GM21381 (cell line): Measurements from ENCODE around the gene SBNO2.
"Not testable (repeated sequence)": the region's sequence is repeated elsewhere in the genome, so short reads cannot be mapped to it uniquely, and the experiment has no call there.

Experiments
- ATAC-seq: cut with Tn5 transposase; IDR thresholded peaks from one replicate; pipeline ENCODE4 v1.9.1; 2021; ENCODE audit warnings: mild to moderate bottlenecking, moderate library complexity; ENCODE audit not compliant: unreplicated experiment

Gene SBNO2

DNA sequence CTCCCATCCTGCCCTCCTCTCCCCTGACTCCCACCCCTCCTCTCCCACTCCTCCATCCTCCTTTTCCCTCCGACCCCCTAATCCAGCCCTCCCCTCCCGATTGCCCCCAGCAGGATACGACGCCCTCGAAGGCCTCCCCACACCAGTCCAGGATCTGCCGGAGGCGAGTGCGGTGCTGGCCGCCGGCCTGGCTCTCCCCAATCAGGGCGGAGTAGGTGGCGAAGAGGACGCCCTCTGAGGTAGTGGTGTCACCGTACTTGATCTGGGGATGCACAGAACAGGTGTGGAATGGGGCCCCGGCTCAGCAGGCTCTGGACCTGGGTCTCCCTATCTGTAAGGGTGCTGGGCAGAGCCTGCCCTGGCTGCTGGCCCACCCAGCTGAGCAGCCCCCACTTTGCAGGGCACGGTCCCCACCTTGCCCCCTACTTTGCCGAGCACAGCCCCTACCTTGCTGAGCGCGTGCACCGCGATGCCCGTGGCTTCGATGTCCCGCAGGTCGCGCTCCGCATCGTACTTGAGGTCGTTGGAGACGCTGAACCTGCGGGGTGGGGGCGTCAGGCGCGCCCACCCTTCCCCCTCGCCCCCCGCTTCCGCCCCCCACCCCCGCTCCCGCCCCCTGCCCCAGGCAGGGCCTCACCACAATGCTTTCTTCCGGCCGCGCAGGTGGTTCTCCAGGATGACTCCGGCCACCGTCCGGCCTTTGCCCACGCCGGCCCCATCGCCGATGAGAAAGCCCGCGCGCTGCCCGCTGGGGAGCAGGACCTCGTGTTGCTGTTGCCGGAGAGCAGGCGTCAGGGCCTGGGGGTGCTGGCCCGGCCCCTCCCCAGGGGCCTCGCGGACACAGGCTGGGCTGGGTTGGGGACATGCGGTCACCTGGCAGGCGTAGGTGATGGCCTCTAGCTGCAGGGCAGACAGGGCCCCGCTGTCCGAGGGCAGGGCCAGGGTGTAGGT lies 51.8 kb downstream of the SBNO2 start:
- ATAC-seq: no peak

DNA sequence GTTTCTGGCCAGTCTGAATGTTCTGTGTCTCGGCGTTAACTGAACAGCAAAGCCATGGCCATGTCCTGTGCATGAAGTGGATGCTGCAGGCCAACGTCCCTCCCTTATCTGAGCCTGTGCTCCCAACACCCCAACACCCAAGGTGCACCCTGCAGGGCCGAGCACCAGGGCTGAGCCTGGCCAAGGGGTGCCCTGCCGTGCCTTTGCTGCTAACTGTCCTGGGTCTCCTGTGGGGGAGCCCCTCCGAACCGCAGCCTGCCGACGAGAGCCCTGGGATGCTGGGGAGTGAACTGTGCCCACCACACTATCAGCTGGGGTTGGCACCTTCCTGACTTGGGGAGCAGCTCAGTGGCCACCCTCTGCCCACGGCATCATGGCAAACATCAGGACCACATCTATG lies 52.7 kb downstream of the SBNO2 start:
- ATAC-seq: no peak

DNA sequence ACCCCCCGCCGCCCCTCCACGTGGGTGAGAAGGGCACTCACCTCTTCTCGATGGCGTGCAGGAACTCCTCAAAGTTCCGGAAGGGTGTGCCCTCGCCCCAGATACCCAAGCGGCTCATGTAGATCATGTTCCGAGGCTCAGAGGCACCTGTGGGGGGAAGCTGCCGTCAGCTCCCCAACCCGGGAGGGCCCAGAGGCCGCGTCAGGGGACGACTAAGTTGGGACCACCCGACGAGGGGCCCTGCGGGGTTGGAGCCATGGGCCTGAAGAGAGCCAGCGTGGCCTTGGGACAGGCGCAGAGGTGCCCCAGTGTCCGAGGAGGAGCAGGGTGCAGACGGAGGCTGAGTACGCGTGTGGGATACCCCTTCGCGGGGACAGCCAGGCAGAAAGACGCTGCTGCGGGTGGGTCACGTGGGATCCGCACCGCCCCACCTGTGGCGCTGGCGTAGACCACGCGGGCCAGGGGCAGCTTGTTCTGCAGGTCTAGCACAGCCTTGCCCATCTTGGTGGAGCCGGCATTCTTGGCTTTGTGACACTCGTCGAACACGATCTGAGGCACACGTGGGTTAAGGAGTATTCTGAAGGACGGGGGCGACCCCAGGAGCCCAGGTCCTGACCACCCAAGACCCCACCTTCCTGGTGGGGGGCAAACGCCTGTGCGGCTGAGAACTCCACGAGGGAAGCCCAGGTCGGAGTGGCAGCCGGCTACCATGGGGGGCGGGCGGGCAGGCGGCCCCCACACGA lies 54.4 kb downstream of the SBNO2 start:
- ATAC-seq: no peak

DNA sequence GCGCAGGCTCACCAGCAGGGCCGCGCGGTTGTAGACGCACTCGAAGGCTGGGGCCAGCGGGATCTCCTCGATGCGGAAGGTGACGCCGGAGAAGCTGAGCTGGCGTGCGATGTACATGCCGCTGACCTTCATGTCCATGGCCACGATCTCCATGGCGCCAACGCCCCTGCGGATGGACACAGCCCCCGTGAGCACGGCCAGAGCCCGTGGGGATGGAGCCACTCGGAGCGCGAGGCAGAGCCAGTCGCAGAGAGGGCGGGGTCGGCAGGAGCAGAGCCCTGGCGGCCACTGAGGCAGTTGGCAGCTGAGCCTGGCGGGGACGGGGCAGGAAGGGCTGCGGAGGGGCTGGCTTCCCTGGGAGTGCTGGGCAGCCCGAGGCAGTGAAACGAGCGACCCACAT lies 55.1 kb downstream of the SBNO2 start:
- no peak for ATAC-seq

DNA sequence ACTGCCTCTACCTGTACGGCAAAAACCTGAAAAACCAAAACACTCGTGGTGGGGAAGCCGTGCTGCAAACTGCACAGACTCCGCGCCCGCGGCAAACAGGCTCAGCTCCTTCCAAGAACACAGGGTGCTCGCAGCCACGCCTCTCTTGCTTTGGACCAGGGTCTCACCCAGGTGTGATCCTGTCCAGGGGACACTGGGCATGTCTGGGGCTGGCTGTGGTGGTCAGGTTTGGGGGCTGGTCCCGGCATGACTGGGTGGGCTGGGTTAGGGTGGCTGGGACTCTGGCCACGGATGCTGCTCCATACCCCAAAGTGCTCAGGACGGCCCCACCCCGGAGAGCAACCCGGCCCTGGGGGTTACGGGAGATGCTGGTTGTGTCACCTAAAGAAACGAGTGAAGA lies 56.4 kb downstream of the SBNO2 start:
- ATAC-seq: no peak

DNA sequence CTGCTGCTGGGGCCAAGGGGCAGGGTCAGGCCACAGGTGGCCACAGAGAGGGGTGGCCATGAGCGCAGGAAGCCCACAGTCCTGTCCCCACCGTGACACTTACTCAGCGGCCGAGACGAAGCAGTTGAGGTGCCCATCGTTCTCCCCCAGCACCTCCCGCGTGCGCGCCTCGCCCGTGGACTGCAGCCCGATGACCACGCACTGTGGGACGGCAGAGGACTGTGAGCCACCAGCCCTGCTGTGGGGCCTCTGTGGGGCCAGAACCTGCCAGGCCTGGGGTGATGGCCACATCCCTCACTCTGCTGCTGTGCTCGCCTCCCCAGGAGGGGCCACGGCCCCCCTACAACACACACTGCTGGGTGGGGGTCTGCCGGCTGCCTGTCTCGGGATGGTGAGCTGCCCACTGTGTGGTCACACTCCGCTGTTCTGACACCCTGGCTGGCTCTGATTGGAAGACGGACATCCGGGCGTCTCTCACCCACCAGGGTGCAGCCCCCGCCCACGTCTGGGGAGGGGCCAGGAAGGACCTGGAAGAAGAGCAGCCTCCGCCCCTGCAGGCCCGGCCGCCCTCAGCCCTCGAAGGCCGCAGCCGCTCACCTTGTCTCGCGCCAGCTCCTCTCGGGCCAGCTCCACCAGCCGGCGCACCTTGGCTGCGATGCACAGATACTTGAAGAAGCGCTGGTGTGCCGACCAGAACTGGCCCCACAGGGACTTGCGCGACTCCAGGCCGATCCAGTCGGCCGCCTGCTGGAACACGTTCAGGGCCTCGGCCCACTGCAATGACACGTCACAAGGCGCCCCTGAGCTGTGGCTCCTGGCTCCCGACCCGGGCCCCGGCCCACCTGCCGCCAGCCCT lies 57.1 kb downstream of the SBNO2 start:
- no peak for ATAC-seq

DNA sequence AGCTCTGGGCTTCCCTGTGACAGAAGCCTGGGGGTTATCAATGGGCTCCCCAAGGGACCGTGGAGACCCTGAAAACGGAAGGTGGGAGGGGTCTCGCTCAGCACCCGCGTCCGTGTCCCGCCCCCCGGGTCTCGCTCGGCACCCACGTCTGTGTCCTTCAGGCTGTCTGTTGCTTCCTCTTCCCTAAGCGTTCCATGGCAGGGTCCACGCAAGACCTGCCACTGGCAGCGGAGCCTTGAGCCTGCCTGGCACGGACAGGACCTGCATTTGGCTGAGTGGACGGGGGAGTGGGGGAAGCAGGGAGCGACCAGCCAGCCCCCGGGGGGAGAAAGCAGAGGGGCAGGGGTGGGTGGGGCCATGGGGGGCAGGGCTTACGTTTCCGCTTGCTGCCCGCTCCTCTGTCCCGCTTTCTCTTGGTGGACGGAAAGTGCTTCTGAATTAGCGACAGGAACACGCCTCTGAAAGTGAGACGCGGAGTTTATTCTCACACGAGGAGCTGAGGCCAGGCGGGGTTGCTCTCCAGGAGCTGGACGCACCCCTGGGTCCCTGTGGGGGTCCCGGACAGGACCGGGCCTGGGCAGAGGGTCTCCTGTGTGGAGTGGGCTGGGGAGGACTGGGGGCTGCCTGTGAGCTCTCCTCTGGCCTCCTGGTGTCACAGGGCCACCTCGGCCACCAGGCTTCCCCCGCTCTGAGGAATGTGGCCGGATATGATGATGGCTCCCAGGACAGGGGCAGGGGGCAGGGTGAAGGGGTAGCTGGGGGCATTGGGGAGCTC lies 58.2 kb downstream of the SBNO2 start:
- ATAC-seq: no peak

DNA sequence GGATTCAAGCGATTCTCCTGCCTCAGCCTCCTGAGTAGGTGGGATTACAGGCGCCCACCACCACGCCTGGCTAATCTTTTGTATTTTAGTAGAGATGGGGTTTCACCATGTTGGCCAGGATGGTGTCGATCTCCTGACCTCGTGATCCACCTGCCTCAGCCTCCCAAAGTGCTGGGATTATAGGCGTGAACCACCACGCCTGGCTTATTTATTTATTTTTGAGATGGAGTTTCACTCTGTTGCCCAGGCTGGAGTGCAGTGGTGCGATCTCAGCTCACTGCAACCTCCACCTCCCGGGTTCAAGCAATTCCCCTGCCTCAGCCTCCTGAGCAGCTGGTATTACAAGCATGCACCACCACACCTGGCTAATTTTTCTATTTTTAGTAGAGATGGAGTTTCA lies 59.3 kb downstream of the SBNO2 start:
- not testable (repeated sequence) for ATAC-seq

DNA sequence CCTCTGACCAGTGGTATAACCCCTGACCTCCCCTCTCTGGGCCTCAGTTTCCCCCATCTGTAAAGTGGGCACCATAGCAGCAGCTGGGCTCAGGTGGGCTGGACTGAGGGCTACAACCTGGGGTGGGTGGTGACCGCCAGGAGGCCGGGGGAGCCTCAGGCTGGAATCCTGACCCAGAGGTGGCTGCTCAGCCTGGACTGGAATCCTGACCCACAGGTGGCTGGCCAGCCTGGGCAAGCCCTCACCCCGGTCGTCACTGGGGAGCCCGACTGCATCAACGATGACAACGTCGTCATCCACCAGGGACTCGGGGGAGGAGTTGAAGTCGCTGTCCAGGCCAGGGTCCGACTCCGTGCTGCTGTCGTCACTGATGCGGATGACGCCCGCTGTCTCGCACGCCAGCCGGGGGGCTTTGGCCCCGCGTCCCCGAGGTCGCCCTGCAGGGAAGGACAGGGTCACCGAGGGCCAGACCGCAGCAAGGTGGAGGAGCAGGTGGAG lies 60.0 kb downstream of the SBNO2 start:
- no peak for ATAC-seq

DNA sequence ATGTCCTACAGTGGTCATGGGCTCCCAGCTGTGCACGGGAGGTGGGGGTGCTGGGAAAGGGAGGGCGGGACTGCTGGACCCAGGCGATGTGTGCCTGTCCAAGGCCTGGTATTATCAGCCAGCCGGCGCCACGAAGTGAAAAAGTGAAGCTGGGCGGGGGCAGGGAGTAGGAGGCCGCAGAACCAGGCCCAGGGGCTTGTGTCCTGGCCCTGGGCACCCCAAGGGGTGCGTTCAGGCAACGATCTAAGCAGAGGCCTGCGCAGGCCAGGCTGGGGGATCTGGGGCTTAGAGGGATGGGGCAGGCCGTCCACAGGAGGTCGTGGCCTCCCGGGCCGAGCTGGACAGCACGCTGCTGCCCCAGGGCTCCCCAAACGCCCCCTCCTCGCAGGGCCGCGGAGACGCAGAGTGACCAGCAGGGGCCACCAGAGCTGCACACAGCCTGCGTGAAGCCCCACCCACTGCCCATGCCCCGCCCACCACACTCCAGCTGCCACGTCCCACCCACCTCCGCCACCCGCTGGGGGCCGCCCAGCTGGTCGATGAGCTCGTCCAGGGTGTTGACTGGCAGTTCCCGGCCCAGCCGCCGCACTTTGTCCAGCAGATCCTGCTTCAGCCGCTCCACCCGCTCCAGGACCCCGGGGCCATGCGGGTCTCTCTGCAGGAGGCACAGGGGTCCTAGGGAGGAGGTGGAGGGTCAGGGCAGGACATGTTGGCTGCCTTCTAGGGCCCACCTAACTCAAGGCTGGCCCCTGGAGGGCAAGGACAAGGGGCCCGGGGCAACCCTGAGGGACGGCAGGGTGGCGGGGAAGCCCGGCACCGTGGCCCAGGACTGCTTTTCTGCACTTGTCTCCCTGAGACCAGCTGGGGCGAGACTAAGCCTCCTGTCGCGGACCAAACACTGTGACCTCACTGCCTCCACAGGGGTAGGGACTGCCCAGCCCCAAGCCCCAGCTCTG lies 60.8 kb downstream of the SBNO2 start:
- ATAC-seq: peak; percentile 57

DNA sequence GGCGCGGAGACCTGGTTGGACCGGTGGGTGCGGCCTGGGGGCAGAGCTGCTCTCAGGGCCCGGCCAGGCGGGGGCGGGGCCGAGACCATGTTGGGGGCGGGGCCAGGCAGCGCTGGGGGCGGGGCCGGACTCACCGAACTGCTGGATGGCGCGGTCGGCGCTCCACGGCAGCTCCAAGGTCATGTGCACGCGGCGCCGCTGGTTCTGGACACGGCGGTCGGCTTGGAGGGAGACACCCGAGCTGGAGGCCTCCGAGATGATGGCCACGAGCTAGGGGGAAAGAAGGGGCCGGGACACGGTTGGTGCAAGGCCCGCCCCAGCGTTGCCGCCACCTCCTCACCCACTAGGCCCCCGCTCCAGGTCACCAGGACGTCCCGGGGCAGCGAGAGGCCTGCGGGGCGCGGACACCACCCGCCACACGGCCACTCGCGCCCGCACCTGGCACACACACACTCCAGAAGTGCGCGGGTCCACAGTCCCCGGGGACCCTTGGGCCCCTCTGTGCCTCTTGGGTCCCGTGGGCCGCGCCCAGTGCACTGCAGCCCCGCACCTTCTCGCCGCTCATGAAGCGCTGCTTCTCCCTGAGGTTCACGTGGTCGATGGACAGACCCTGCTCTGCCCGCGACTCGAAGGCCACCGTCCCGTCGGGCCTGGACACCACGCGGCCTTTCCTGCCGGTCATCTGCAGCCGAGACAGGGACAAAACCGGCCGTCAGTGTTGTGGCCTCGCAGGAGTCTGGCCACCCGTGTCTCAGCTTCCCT lies 61.6 kb downstream of the SBNO2 start:
- ATAC-seq: no peak

DNA sequence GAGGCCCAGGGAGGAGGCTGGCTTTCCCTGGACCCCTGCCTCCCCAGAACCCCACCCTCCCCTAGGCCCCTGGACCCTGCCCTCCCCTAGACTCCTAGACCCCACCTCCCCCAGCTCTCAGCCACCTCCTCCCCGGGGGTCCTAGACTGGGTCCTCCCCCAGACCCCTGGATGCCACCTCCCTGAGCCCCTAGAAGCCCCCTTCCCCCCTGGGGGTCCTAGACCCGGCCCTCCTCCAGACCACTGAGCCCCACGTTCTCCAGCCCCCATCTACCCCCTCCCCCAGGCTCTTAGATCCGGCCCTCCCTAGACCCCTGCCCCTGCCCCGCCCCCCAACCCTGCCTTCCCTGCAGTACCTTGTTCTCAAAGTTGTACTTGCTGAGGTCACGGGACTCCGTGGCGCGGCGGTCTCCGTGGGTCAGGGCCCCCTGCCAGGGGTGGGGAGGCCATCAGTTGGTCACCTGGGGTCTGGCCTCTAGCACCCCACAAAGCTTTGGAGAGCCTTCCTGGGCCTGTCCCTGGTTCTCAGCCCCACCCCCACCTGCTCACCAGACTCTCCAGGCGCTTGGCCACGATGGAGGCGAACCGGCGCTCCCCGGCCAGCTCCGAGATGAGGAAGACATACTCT lies 62.3 kb downstream of the SBNO2 start:
- no peak for ATAC-seq

DNA sequence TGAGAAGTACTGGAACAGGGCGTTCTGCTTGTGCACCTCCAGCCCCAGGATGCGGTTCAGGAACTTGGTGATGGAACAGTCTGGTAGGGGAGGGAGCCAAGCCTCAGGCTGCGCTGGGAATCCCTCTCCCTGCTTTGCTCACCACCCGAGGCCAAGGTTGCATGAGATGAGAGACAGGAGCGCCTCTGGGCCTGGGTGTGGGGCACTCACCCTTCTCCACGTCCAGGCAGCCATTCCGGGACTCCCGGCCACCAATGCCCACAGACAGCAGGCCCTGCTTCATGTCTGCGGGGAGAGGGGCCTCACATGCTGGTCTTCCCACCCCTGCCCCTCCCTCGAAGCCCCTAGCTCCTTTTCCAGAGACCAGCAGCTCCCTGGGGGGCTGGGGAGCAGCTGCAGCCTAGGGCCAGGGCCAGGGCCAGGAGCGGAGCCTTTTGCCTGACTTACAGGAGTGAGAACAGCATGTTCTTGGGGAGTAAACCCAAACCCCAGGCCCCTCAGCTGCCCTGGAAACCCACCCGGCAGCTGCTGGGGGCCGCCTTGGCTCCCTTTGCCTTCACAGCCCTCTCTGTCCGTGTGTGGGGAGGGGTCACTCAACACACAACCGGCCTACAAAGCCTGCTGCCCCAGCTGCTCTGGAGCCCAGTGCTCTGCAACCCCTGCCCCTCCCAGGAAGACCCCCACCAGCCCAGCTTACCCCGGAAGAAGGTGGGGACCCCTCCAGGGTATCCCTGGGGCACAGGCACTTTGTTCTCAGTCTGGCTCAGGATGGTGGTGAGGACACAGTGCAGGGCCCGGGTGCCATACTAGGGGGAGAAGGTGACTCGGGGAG lies 63.0 kb downstream of the SBNO2 start:
- no peak for ATAC-seq

DNA sequence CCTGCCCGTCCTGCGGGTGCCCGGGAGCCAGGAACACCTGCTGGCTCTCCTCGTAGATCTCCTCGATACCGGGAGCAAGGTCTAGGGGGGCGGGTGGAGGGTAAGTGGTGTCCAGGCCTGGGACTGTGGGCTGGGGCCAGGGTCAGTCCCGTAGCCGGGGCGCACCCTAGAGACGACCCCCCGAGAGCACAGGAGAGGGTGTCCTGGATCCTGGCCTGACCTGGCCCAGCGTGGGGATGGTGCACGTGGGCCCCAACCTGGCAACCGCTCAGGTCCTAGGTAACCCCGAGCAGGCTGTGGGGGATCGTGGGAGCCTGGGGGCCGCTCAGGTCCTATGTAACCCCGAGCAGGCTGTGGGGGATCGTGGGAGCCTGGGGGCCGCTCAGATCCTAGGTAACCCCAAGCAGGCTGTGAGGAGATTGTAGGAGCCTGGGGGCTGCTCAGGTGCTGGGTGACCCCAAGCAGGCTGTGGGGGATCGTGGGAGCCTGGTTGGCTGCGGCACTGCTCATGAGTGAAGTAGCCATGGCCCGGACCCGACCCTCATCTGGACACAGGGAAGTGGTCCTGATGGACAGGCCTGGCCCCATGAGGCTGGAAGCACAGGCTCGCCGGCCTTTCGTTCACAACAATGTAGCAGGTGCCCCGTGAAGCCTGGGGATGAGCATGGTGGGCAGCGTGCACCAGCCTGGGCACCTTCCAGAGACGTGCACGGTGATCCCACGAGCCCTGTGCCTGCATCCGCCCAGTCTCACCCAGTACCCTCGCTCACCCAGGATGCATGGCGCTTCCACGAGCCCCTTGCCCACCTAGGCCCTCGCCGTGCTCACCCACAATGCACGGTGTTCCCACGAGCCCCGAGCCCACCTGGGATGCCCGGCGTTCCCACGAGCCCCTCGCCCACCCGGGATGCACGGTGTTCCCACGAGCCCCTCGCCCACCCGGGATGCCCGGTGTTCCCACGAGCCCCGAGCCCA lies 64.1 kb downstream of the SBNO2 start:
- ATAC-seq: no peak

DNA sequence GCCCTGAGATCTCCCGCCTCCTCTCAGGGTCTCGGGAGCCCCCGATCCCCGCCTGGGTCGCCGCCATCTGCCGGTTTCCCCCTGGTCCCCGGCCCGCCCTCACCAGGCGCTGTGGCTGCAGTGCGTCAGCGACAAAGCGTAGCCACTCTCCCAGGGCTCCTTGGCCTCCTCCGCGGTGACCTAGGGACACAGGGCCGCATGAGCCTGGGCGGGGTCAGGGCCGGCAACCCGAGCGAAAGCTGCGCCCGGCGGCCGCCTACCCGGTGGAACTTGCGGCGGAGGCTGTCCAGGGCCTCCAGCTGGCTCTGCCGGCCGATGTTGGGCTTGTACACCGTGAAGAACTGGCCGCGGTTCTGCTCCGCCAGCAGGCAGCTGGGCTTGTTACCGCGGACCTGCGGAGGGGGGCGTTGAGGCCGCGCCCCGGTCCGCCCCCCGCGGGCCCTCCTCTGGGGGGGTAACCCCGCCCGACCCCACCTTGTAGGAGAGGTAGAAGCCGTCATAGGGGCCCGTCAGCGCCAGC lies 65.0 kb downstream of the SBNO2 start:
- no peak for ATAC-seq
